ENCODE data around the gene HMGCLL1. TPM values are rescaled to one million over a fixed set of nuclear protein-coding genes. Genes with fewer than 3 reads are reported as not detected.

The HMGCLL1 gene
- total RNA-seq, 6 experiments from 2014 or later, result 0.13 to 0.72 (median 0.36) TPM

GRCh38 chr6:55474382-55474781 lies 104.6 kb downstream of the HMGCLL1 start:
- Histone ChIP-seq H3K4me1 (no peaks in the 10 kb centered on the region), H3K27me3 (no peaks in the 10 kb centered on the region), H3K27ac (no peak overlapping the region), H3K36me3 (no peaks in the 10 kb centered on the region), H3K4me3 (no peak overlapping the region), H3K9me3 (no peaks in the 10 kb centered on the region)
- intact Hi-C loops (cut with DNase I), result no loop called here
- no peak for TF ChIP-seq POLR2A (IDR thresholded peaks at IDR 0.05)
- TF ChIP-seq CTCF (IDR thresholded peaks at IDR 0.05), result no peak
- WGBS (ENCODE audit: insufficient coverage, low coverage, low lambda C conversion rate, missing lambda C conversion rate), result 43% methylated on average over 3 of the region's 3 CpGs
- ATAC-seq, result no peak
- DNase-seq, result no peak

- DNase-seq (no peak), ATAC-seq (no peak)
- Histone ChIP-seq H3K27ac (no peak overlapping the region), H3K9me3 (no peaks in the 10 kb centered on the region), H3K36me3 (no peaks in the 10 kb centered on the region), H3K4me1 (no peaks in the 10 kb centered on the region), H3K27me3 (no peaks in the 10 kb centered on the region), H3K4me3 (no peak overlapping the region)
- TF ChIP-seq CTCF (IDR thresholded peaks at IDR 0.05), result no peak
- no peak for TF ChIP-seq POLR2A (IDR thresholded peaks at IDR 0.05)
- intact Hi-C loops (cut with DNase I), result no loop called here
- 57% methylated on average over 1 of the region's 1 CpG for WGBS (ENCODE audit: insufficient coverage, low coverage, low lambda C conversion rate, missing lambda C conversion rate)
These were observed 105.3 kb downstream of the HMGCLL1 start for GRCh38 chr6:55473722-55474121.

- intact Hi-C loops (cut with DNase I), result no loop called here
- H3K27ac ChIP-seq, result no peak overlapping the region
- ATAC-seq (no peak), DNase-seq (no peak)
- H3K9me3 ChIP-seq, result no peaks in the 10 kb centered on the region
- no peak for TF ChIP-seq POLR2A (IDR thresholded peaks at IDR 0.05)
- TF ChIP-seq CTCF (IDR thresholded peaks at IDR 0.05), result no peak
- no peaks in the 10 kb centered on the region for H3K36me3 ChIP-seq
- no peaks in the 10 kb centered on the region for H3K27me3 ChIP-seq
- 39% methylated on average over 5 of the region's 5 CpGs for WGBS (ENCODE audit: insufficient coverage, low coverage, low lambda C conversion rate, missing lambda C conversion rate)
- H3K4me3 ChIP-seq, result no peak overlapping the region
- no peaks in the 10 kb centered on the region for H3K4me1 ChIP-seq
These were observed 109.0 kb downstream of the HMGCLL1 start for GRCh38 chr6:55469951-55470366.

GRCh38 chr6:55456016-55456415 lies 123.0 kb downstream of the HMGCLL1 start:
- Histone ChIP-seq H3K36me3 (no peaks in the 10 kb centered on the region), H3K27me3 (no peaks in the 10 kb centered on the region), H3K27ac (no peak overlapping the region), H3K9me3 (no peaks in the 10 kb centered on the region), H3K4me3 (no peak overlapping the region), H3K4me1 (peaks cover 0 to 2% (median 0%) of the 10 kb centered on the region in 4 donors)
- no peak for DNase-seq
- WGBS (ENCODE audit: insufficient coverage, low coverage, low lambda C conversion rate, missing lambda C conversion rate), result 35% methylated on average over 3 of the region's 3 CpGs
- no peak for TF ChIP-seq POLR2A (IDR thresholded peaks at IDR 0.05)
- TF ChIP-seq CTCF (IDR thresholded peaks at IDR 0.05), result no peak
- no peak for ATAC-seq
- intact Hi-C loops (cut with DNase I), result no loop called here

GRCh38 chr6:55450005-55450404 lies 129.0 kb downstream of the HMGCLL1 start:
- no peaks in the 10 kb centered on the region for H3K27me3 ChIP-seq
- intact Hi-C loops (cut with DNase I), result no loop called here
- peaks cover 0 to 7% (median 0%) of the 10 kb centered on the region in 4 donors for H3K4me1 ChIP-seq
- peaks cover 0 to 3% (median 0%) of the 10 kb centered on the region in 4 donors for H3K36me3 ChIP-seq
- no peak for ATAC-seq
- no peaks in the 10 kb centered on the region for H3K9me3 ChIP-seq
- no peak for DNase-seq
- no peak overlapping the region for H3K27ac ChIP-seq
- 33% methylated on average over 2 of the region's 2 CpGs for WGBS (ENCODE audit: insufficient coverage, low coverage, low lambda C conversion rate, missing lambda C conversion rate)
- TF ChIP-seq CTCF (IDR thresholded peaks at IDR 0.05), result no peak
- TF ChIP-seq POLR2A (IDR thresholded peaks at IDR 0.05), result no peak
- H3K4me3 ChIP-seq, result no peak overlapping the region

Measured in right lobe of liver (tissue), 6 donors.